BLaER1 (cell line): ENCODE measurements around the gene PLSCR2.
A peak's percentile ranks its signal among the peaks of the same experiment; 100 is the strongest.
"Not testable (repeated sequence)": the region's sequence is repeated elsewhere in the genome, so short reads cannot be mapped to it uniquely, and the experiment has no call there.

Source experiments
- H3K27ac ChIP-seq: shearing (Covaris generic); formaldehyde crosslinking; 2 replicates; pipeline ENCODE4 v1.8.1; 2022
- H3K27me3 ChIP-seq: shearing (Covaris generic); formaldehyde crosslinking; 2 replicates; pipeline ENCODE4 v1.8.1; 2022
- H3K36me3 ChIP-seq: shearing (Covaris generic); formaldehyde crosslinking; 2 replicates; pipeline ENCODE4 v1.8.1; 2022
- H3K4me1 ChIP-seq: shearing (Covaris generic); formaldehyde crosslinking; 2 replicates; pipeline ENCODE4 v1.8.1; 2022
- H3K4me2 ChIP-seq: shearing (Covaris generic); formaldehyde crosslinking; 2 replicates; pipeline ENCODE4 v1.8.1; 2022
- H3K4me3 ChIP-seq: shearing (Covaris generic); formaldehyde crosslinking; 2 replicates; pipeline ENCODE4 v1.8.1; 2022
- H3K9ac ChIP-seq: shearing (Covaris generic); formaldehyde crosslinking; 2 replicates; pipeline ENCODE4 v1.8.1; 2022
- H3K9me3 ChIP-seq: shearing (Covaris generic); formaldehyde crosslinking; 2 replicates; pipeline ENCODE4 v1.8.1; 2022
- H4K20me1 ChIP-seq: shearing (Covaris generic); formaldehyde crosslinking; 2 replicates; pipeline ENCODE4 v1.8.1; 2022
- Cebpa-rat ChIP-seq: shearing (Covaris generic); IDR thresholded peaks from 2 replicates; pipeline ENCODE4 v1.8.1; 2022

Gene PLSCR2

GRCh38 chr3:146503461-146504202 is 34.3 kb upstream of the PLSCR2 start:
- no peaks in the 10 kb centered on the region for H4K20me1 ChIP-seq
- no peak overlapping the region for H3K4me3 ChIP-seq
- H3K27me3 ChIP-seq = no peaks in the 10 kb centered on the region
- no peak overlapping the region for H3K9ac ChIP-seq
- H3K9me3 ChIP-seq = no peaks in the 10 kb centered on the region
- peaks cover 6% of the 10 kb centered on the region; the same call in 1 of the 2 replicates for H3K4me1 ChIP-seq
- no peaks in the 10 kb centered on the region for H3K36me3 ChIP-seq
- H3K4me2 ChIP-seq = no peak overlapping the region
- no peak overlapping the region for H3K27ac ChIP-seq
- no peak for TF ChIP-seq Cebpa-rat

GRCh38 chr3:146502887-146503460 is 33.6 kb upstream of the PLSCR2 start:
- H3K27me3 ChIP-seq = no peaks in the 10 kb centered on the region
- no peaks in the 10 kb centered on the region for H4K20me1 ChIP-seq
- no peaks in the 10 kb centered on the region for H3K36me3 ChIP-seq
- no peak overlapping the region for H3K4me3 ChIP-seq
- H3K9me3 ChIP-seq = peaks cover 2% of the 10 kb centered on the region
- no peak overlapping the region for H3K9ac ChIP-seq
- H3K4me2 ChIP-seq = no peak overlapping the region
- H3K27ac ChIP-seq = no peak overlapping the region
- peaks cover 6% of the 10 kb centered on the region; the same call in 1 of the 2 replicates for H3K4me1 ChIP-seq
- no peak for TF ChIP-seq Cebpa-rat

- peaks cover 13% of the 10 kb centered on the region for H3K9me3 ChIP-seq
- H3K36me3 ChIP-seq = 0 out of 2 replicates have a peak, but pooled peaks cover 3% of the 10 kb centered on the region
- no peaks in the 10 kb centered on the region for H4K20me1 ChIP-seq
- no peak overlapping the region for H3K4me2 ChIP-seq
- TF ChIP-seq Cebpa-rat = no peak
- peaks cover 4% of the 10 kb centered on the region; the same call in 1 of the 2 replicates for H3K4me1 ChIP-seq
- no peak overlapping the region for H3K27ac ChIP-seq
- H3K27me3 ChIP-seq = no peaks in the 10 kb centered on the region
- H3K9ac ChIP-seq = no peak overlapping the region
- H3K4me3 ChIP-seq = no peak overlapping the region
Observed at GRCh38 chr3:146501752-146502151, 32.4 kb upstream of the PLSCR2 start.

GRCh38 chr3:146499701-146500100 is 30.3 kb upstream of the PLSCR2 start:
- Histone ChIP-seq H3K4me2 (no peak overlapping the region), H3K4me1 (no peaks in the 10 kb centered on the region), H3K36me3 (0 out of 2 replicates have a peak, but pooled peaks cover 3% of the 10 kb centered on the region), H3K27ac (no peak overlapping the region), H3K4me3 (no peak overlapping the region), H3K9ac (no peak overlapping the region), H4K20me1 (no peaks in the 10 kb centered on the region), H3K27me3 (no peaks in the 10 kb centered on the region), H3K9me3 (peaks cover 13% of the 10 kb centered on the region)
- TF ChIP-seq Cebpa-rat = no peak

- H3K9ac ChIP-seq = no peak overlapping the region
- H3K27ac ChIP-seq = no peak overlapping the region
- no peak for TF ChIP-seq Cebpa-rat
- no peaks in the 10 kb centered on the region for H3K27me3 ChIP-seq
- H3K36me3 ChIP-seq = 0 out of 2 replicates have a peak, but pooled peaks cover 3% of the 10 kb centered on the region
- H4K20me1 ChIP-seq = no peaks in the 10 kb centered on the region
- H3K9me3 ChIP-seq = peaks cover 13% of the 10 kb centered on the region
- no peak overlapping the region for H3K4me3 ChIP-seq
- H3K4me2 ChIP-seq = peak overlapping the region; percentile 10; the same call in 1 of the 2 replicates
- H3K4me1 ChIP-seq = no peaks in the 10 kb centered on the region
Observed at GRCh38 chr3:146498002-146498736, 28.8 kb upstream of the PLSCR2 start.

GRCh38 chr3:146497145-146497843 is 27.9 kb upstream of the PLSCR2 start:
- not testable (repeated sequence) for H3K27ac ChIP-seq, H3K4me2 ChIP-seq, H3K9ac ChIP-seq, H3K36me3 ChIP-seq, H3K27me3 ChIP-seq, H3K4me1 ChIP-seq, H3K4me3 ChIP-seq, H4K20me1 ChIP-seq
- peaks cover 13% of the 10 kb centered on the region for H3K9me3 ChIP-seq

GRCh38 chr3:146496726-146497125 is 27.4 kb upstream of the PLSCR2 start:
- Histone ChIP-seq H3K4me1 (no peaks in the 10 kb centered on the region), H3K9me3 (peaks cover 13% of the 10 kb centered on the region), H3K27ac (no peak overlapping the region), H3K9ac (no peak overlapping the region), H3K27me3 (no peaks in the 10 kb centered on the region), H3K4me2 (no peak overlapping the region), H3K4me3 (no peak overlapping the region), H3K36me3 (0 out of 2 replicates have a peak, but pooled peaks cover 3% of the 10 kb centered on the region), H4K20me1 (no peaks in the 10 kb centered on the region)
- no peak for TF ChIP-seq Cebpa-rat

- Histone ChIP-seq H3K4me1 (no peaks in the 10 kb centered on the region), H3K9me3 (peaks cover 13% of the 10 kb centered on the region), H4K20me1 (no peaks in the 10 kb centered on the region), H3K4me3 (no peak overlapping the region), H3K27ac (no peak overlapping the region), H3K27me3 (no peaks in the 10 kb centered on the region), H3K36me3 (0 out of 2 replicates have a peak, but pooled peaks cover 3% of the 10 kb centered on the region), H3K4me2 (no peak overlapping the region), H3K9ac (no peak overlapping the region)
- no peak for TF ChIP-seq Cebpa-rat
Observed at GRCh38 chr3:146496251-146496650, 26.9 kb upstream of the PLSCR2 start.

- Histone ChIP-seq H3K27ac (no peak overlapping the region), H3K36me3 (0 out of 2 replicates have a peak, but pooled peaks cover 3% of the 10 kb centered on the region), H3K4me2 (no peak overlapping the region), H3K27me3 (no peaks in the 10 kb centered on the region), H3K9me3 (peaks cover 13% of the 10 kb centered on the region), H3K9ac (no peak overlapping the region), H3K4me3 (no peak overlapping the region), H4K20me1 (no peaks in the 10 kb centered on the region), H3K4me1 (no peaks in the 10 kb centered on the region)
- no peak for TF ChIP-seq Cebpa-rat
Observed at GRCh38 chr3:146493761-146494160, 24.4 kb upstream of the PLSCR2 start.
